Measurements from ENCODE around the gene GALNTL6. TPM values are rescaled to one million over a fixed set of nuclear protein-coding genes. Genes with fewer than 3 reads are reported as not detected.

GALNTL6 gene
- total RNA-seq, 1 donor from 2014 or later: 1.7 TPM

DNA sequence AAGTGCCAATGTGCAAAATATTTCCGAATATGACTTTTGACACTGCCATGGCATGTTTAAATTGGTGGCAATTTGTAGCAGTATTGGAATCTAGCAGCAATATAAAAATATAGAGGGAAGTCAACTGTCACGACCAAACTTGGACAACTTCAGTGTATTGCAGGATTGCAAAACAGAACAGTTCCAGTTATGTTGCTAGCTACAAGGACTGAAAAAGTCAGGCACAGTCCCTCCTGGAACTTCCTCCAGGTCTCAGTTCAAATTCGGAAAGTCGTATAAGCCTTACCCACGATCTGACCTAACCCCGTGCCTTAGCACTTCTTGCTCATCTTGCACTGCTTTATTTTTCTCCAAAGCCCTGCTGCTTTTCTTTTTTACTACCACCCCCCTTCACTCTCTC, 965.4 kb downstream of the GALNTL6 start:
- Mint-ChIP-seq H3K9me3 (no peaks in the 10 kb centered on the region), H3K36me3 (no peaks in the 10 kb centered on the region), H3K27ac (no peak overlapping the region), H3K4me3 (no peak overlapping the region), H3K27me3 (peaks cover 6% of the 10 kb centered on the region), H3K4me1 (ENCODE audit: unreplicated experiment) (peaks cover 17% of the 10 kb centered on the region)
- TF ChIP-seq CTCF (conservative IDR thresholded peaks at IDR 0.05): no peak
- no peak for DNase-seq (ENCODE audit: extremely low spot score, unreplicated experiment)

DNA sequence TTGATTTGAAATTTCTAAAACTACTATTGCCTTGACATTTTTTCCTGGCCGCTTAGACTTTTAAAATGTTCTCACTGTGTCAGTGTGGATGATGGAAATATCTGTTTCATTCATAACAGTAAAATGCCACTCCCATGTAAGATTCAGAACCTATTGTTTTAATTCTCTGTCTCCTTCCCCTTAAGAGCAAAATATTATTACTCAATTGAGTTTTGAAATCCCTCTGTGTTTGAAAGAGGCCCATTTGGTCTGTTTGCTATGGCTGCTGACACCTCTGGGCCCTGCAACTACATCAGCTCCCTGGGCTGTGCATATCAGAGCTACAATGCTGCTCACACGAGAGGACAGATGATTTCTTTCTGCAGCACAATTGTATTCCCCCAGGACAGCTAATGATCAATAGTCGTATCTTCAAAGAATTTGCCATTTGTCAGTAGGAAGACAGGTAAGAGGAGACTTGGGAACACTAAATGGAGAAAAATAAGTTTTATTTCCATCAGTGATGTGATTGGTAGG, 967.4 kb downstream of the GALNTL6 start:
- no peak for TF ChIP-seq CTCF (conservative IDR thresholded peaks at IDR 0.05)
- no peak for DNase-seq (ENCODE audit: extremely low spot score, unreplicated experiment)
- Mint-ChIP-seq H3K27me3 (peaks cover 6% of the 10 kb centered on the region), H3K4me3 (no peak overlapping the region), H3K27ac (no peak overlapping the region), H3K4me1 (ENCODE audit: unreplicated experiment) (peaks cover 17% of the 10 kb centered on the region), H3K9me3 (no peaks in the 10 kb centered on the region), H3K36me3 (no peaks in the 10 kb centered on the region)

- H3K36me3 Mint-ChIP-seq: no peaks in the 10 kb centered on the region
- H3K4me1 Mint-ChIP-seq (ENCODE audit: unreplicated experiment): peaks cover 14% of the 10 kb centered on the region
- peaks cover 5% of the 10 kb centered on the region for H3K27me3 Mint-ChIP-seq
- H3K27ac Mint-ChIP-seq: no peak overlapping the region
- TF ChIP-seq CTCF (conservative IDR thresholded peaks at IDR 0.05): no peak
- DNase-seq (ENCODE audit: extremely low spot score, unreplicated experiment): no peak
- no peak overlapping the region for H3K4me3 Mint-ChIP-seq
- no peaks in the 10 kb centered on the region for H3K9me3 Mint-ChIP-seq
Measured at GRCh38 chr4:172785613-172786012, 972.4 kb downstream of the GALNTL6 start.

DNA sequence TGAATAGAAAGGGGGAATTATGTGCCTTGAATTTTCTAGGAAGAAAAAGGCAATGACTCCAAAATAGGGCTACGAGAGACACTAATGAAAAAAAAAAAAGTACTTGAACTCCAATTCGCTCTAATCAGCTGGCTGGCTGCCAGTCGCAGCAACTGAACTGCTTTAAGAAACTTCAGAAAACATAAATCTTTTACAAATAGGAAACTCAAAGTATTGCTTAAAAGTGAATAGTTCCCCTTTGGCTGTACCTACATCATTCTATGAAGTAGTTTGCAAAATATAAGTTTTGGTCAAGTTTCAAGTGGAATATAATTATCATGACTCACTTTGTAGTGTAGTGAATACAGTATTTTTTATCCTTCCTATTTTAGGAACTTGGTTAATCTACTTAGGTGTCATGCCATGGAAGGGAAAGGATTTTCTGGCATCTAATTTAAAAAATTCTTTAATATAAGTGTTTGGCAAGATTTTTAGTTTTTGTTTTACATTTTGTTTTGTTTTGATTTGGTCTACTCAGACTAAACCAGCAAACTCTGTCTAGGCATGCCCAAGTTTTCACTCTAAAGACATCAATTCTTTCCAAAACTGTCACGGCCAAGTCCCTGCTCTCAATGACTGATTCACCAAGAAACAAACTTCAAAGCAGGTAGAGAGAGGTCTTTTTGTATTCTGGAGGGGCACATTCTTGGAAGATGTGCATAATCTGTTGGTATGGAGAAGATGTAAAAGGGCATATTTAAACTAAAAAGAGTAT, 973.0 kb downstream of the GALNTL6 start:
- no peak for TF ChIP-seq CTCF (conservative IDR thresholded peaks at IDR 0.05)
- H3K4me3 Mint-ChIP-seq: no peak overlapping the region
- H3K36me3 Mint-ChIP-seq: no peaks in the 10 kb centered on the region
- peaks cover 3% of the 10 kb centered on the region for H3K27me3 Mint-ChIP-seq
- no peak for DNase-seq (ENCODE audit: extremely low spot score, unreplicated experiment)
- H3K4me1 Mint-ChIP-seq (ENCODE audit: unreplicated experiment): peaks cover 8% of the 10 kb centered on the region
- H3K9me3 Mint-ChIP-seq: no peaks in the 10 kb centered on the region
- no peak overlapping the region for H3K27ac Mint-ChIP-seq

DNA sequence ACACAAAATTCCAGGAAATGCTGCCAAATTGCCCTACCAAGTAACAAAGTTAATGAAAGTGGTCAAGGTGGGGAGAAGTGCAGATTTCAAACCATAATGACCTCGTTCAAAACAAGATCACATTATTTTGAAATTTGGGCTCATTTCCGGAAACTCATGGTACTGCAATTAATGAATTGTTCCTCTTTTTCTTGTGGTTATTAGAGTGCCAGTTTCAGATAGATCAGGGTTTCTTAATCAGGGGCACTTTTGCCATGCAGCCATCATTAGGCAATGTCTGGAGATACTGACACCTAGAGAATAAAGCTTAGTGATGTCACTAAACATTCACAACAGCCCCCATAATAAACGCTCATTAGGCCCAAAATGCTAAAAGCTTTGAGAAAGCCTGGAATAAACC, 973.9 kb downstream of the GALNTL6 start:
- DNase-seq (ENCODE audit: extremely low spot score, unreplicated experiment): no peak
- Mint-ChIP-seq H3K4me3 (no peak overlapping the region), H3K9me3 (no peaks in the 10 kb centered on the region), H3K36me3 (no peaks in the 10 kb centered on the region), H3K27ac (no peak overlapping the region), H3K4me1 (ENCODE audit: unreplicated experiment) (peaks cover 8% of the 10 kb centered on the region), H3K27me3 (peaks cover 3% of the 10 kb centered on the region)
- TF ChIP-seq CTCF (conservative IDR thresholded peaks at IDR 0.05): no peak
